ENCODE data around the gene SPSB4. TPM values are rescaled to one million over a fixed set of nuclear protein-coding genes. Genes with fewer than 3 reads are reported as not detected.

The SPSB4 gene
- total RNA-seq, 2 donors from 2014 or later = 7.5 to 8.2 TPM

GRCh38 chr3:141047168-141047567 lies 4.0 kb upstream of the SPSB4 start:
- H3K27ac ChIP-seq (ENCODE audit: low read depth, low read length) = no peak overlapping the region
- Mint-ChIP-seq H3K4me3 (no peak overlapping the region), H3K9me3 (no peaks in the 10 kb centered on the region), H3K27ac (no peak overlapping the region), H3K36me3 (ENCODE audit: low read depth) (no peaks in the 10 kb centered on the region), H3K4me1 (peaks cover 7% of the 10 kb centered on the region), H3K27me3 (ENCODE audit: insufficient read depth) (peaks cover 41% of the 10 kb centered on the region)
- no peak for DNase-seq
- 83 to 100% methylated on average over 1 of the region's 1 CpG for WGBS, 2 experiments (ENCODE audit: insufficient coverage in 1 of 2, insufficient read length in 1 of 2)
- no peaks in the 10 kb centered on the region for H3K4me1 ChIP-seq (ENCODE audit: control insufficient read depth, insufficient read depth, low read length)
- TF ChIP-seq CTCF (conservative IDR thresholded peaks at IDR 0.05) = no peak
- H3K9ac ChIP-seq (ENCODE audit: extremely low read depth, low read length, poor library complexity, severe bottlenecking) = no peak overlapping the region
- no peaks in the 10 kb centered on the region for H3K9me3 ChIP-seq (ENCODE audit: control insufficient read depth, low read length)
- H3K4me3 ChIP-seq (ENCODE audit: low read length) = no peak overlapping the region
- H3K27me3 ChIP-seq (ENCODE audit: control insufficient read depth, insufficient read depth, low read length, poor library complexity, severe bottlenecking) = peaks cover 30% of the 10 kb centered on the region
- no peaks in the 10 kb centered on the region for H3K36me3 ChIP-seq (ENCODE audit: control insufficient read depth, insufficient read depth, low read length)

GRCh38 chr3:141049681-141050080 lies 1.5 kb upstream of the SPSB4 start:
- DNase-seq = peak; percentile 70
- Histone ChIP-seq H3K27ac (ENCODE audit: low read depth, low read length) (no peak overlapping the region), H3K4me3 (ENCODE audit: low read length) (no peak overlapping the region), H3K4me1 (ENCODE audit: control insufficient read depth, insufficient read depth, low read length) (no peaks in the 10 kb centered on the region), H3K27me3 (ENCODE audit: control insufficient read depth, insufficient read depth, low read length, poor library complexity, severe bottlenecking) (peaks cover 30% of the 10 kb centered on the region), H3K36me3 (ENCODE audit: control insufficient read depth, insufficient read depth, low read length) (no peaks in the 10 kb centered on the region), H3K9me3 (ENCODE audit: control insufficient read depth, low read length) (no peaks in the 10 kb centered on the region), H3K9ac (ENCODE audit: extremely low read depth, low read length, poor library complexity, severe bottlenecking) (no peak overlapping the region)
- Mint-ChIP-seq H3K36me3 (ENCODE audit: low read depth) (no peaks in the 10 kb centered on the region), H3K4me1 (peaks cover 13% of the 10 kb centered on the region), H3K27me3 (ENCODE audit: insufficient read depth) (peaks cover 61% of the 10 kb centered on the region), H3K9me3 (no peaks in the 10 kb centered on the region), H3K4me3 (no peak overlapping the region), H3K27ac (no peak overlapping the region)
- TF ChIP-seq CTCF (conservative IDR thresholded peaks at IDR 0.05) = peak; percentile 75
- whole genome bisulfite sequencing, 2 experiments (ENCODE audit: insufficient coverage in 1 of 2, insufficient read length in 1 of 2) = 79 to 80% methylated on average over 2 of the region's 2 CpGs

GRCh38 chr3:141051443-141052200 lies 475 bp downstream of the SPSB4 start:
- Mint-ChIP-seq H3K36me3 (ENCODE audit: low read depth) (no peaks in the 10 kb centered on the region), H3K27ac (peak overlapping the region; percentile 35), H3K4me1 (peaks cover 13% of the 10 kb centered on the region), H3K9me3 (no peaks in the 10 kb centered on the region), H3K4me3 (peak overlapping the region; percentile 69), H3K27me3 (ENCODE audit: insufficient read depth) (peaks cover 78% of the 10 kb centered on the region)
- Histone ChIP-seq H3K27ac (ENCODE audit: low read depth, low read length) (peak overlapping the region; percentile 86), H3K36me3 (ENCODE audit: control insufficient read depth, insufficient read depth, low read length) (no peaks in the 10 kb centered on the region), H3K9me3 (ENCODE audit: control insufficient read depth, low read length) (no peaks in the 10 kb centered on the region), H3K27me3 (ENCODE audit: control insufficient read depth, insufficient read depth, low read length, poor library complexity, severe bottlenecking) (peaks cover 30% of the 10 kb centered on the region), H3K4me3 (ENCODE audit: low read length) (peak overlapping the region; percentile 94), H3K4me1 (ENCODE audit: control insufficient read depth, insufficient read depth, low read length) (no peaks in the 10 kb centered on the region), H3K9ac (ENCODE audit: extremely low read depth, low read length, poor library complexity, severe bottlenecking) (peak overlapping the region; percentile 53)
- peak; percentile 87 for DNase-seq
- 0% methylated on average over 26 to 77 of the region's 77 CpGs for WGBS, 2 experiments (ENCODE audit: insufficient coverage in 1 of 2, insufficient read length in 1 of 2)
- TF ChIP-seq CTCF (conservative IDR thresholded peaks at IDR 0.05) = peak; percentile 54
